Liver (tissue), 9 donors: ENCODE measurements around the gene GNB1L. TPM values are rescaled to one million over a fixed set of nuclear protein-coding genes. Genes with fewer than 3 reads are reported as not detected.

Source experiments
- DNase-seq: peaks from one replicate; pipeline ENCODE4 v3.0.0-alpha.2; 2017; ENCODE audit warnings: low spot score
- H3K27ac ChIP-seq, 2 donors: one replicate each; pipeline ENCODE4 v1.7.0; 2013; ENCODE audit warnings: inconsistent platforms in 2 of 2, low read length in 2 of 2, control low read depth in 1 of 2, low read depth in 1 of 2, mild to moderate bottlenecking in 1 of 2
- H3K27me3 ChIP-seq, 4 donors: one replicate each; pipeline versions ENCODE4 v1.6.1 to v1.7.0; 2013; ENCODE audit warnings: low read length in 3 of 4, inconsistent platforms in 1 of 4, mild to moderate bottlenecking in 1 of 4, moderate library complexity in 1 of 4; ENCODE audit not compliant: control insufficient read depth in 4 of 4, insufficient read depth in 4 of 4
- H3K36me3 ChIP-seq, 4 donors: one replicate each; pipeline versions ENCODE4 v1.6.1 to v1.7.0; 2013; ENCODE audit warnings: low read length in 3 of 4, mild to moderate bottlenecking in 3 of 4, low read depth in 1 of 4, moderate library complexity in 1 of 4; ENCODE audit not compliant: control insufficient read depth in 4 of 4, insufficient read depth in 3 of 4
- H3K4me1 ChIP-seq, 4 donors: one replicate each; pipeline versions ENCODE4 v1.6.1 to v1.7.0; 2013; ENCODE audit warnings: low read length in 3 of 4, mild to moderate bottlenecking in 3 of 4, moderate library complexity in 1 of 4; ENCODE audit not compliant: control insufficient read depth in 4 of 4, insufficient read depth in 4 of 4
- H3K4me3 ChIP-seq, 3 donors: one replicate each; pipeline versions ENCODE4 v1.6.1 to v1.7.0; 2013; ENCODE audit warnings: low read length in 3 of 3, control low read depth in 1 of 3, low read depth in 1 of 3, mild to moderate bottlenecking in 1 of 3
- H3K9ac ChIP-seq, 2 donors: one replicate each; pipeline ENCODE4 v1.7.0; 2013; ENCODE audit warnings: low read length in 2 of 2, mild to moderate bottlenecking in 2 of 2, moderate library complexity in 2 of 2, control low read depth in 1 of 2, low read depth in 1 of 2
- H3K9me3 ChIP-seq, 4 donors: one replicate each; pipeline versions ENCODE4 v1.6.1 to v1.7.0; 2013; ENCODE audit warnings: low read length in 3 of 4; ENCODE audit not compliant: control insufficient read depth in 4 of 4
- FOXA1 ChIP-seq: IDR thresholded peaks from 2 replicates; pipeline ENCODE4 v1.6.1; 2016; ENCODE audit warnings: antibody characterized with exemption
- FOXA2 ChIP-seq: IDR thresholded peaks from 2 replicates; pipeline ENCODE4 v1.6.1; 2016; ENCODE audit warnings: antibody characterized with exemption
- GABPA ChIP-seq, 2 donors: IDR thresholded peaks in 1 of 2; conservative IDR thresholded peaks in 1 of 2; 2 replicates each; pipeline ENCODE4 v1.6.1; 2016; ENCODE audit warnings: antibody characterized with exemption in 2 of 2, mild to moderate bottlenecking in 1 of 2, moderate library complexity in 1 of 2
- HNF4A ChIP-seq, 2 donors: conservative IDR thresholded peaks; 2 replicates each; pipeline ENCODE4 v1.6.1; 2016; ENCODE audit warnings: antibody characterized with exemption in 2 of 2, mild to moderate bottlenecking in 2 of 2
- HNF4G ChIP-seq: IDR thresholded peaks from 2 replicates; pipeline ENCODE4 v1.6.1; 2016; ENCODE audit warnings: antibody characterized with exemption
- NR2F2 ChIP-seq: IDR thresholded peaks from 2 replicates; pipeline ENCODE4 v1.6.1; 2016; ENCODE audit warnings: antibody characterized with exemption
- RAD21 ChIP-seq, 2 donors: IDR thresholded peaks; 2 replicates each; pipeline ENCODE4 v1.6.1; 2016; ENCODE audit warnings: antibody characterized with exemption in 2 of 2, mild to moderate bottlenecking in 2 of 2
- RXRA ChIP-seq, 2 donors: IDR thresholded peaks; 2 replicates each; pipeline ENCODE4 v1.6.1; 2017 to 2018; ENCODE audit warnings: antibody characterized with exemption in 2 of 2, mild to moderate bottlenecking in 1 of 2
- SP1 ChIP-seq: IDR thresholded peaks from 2 replicates; pipeline ENCODE4 v1.6.1; 2018; ENCODE audit warnings: antibody characterized with exemption, mild to moderate bottlenecking
- TAF1 ChIP-seq: conservative IDR thresholded peaks from 2 replicates; pipeline ENCODE4 v1.6.1; 2016; ENCODE audit warnings: antibody characterized with exemption, mild to moderate bottlenecking
- WGBS: extraction: QIAGEN DNeasy Blood & Tissue Kit; methylation state at CpG from one replicate; pipeline ENCODE4 v1.1.7; 2013; 5-methylcytosine and 5-hydroxymethylcytosine counted together
- polyA plus RNA-seq, 2 donors: library from polyadenylated mRNA; stranded (reverse) in 1 of 2; unstranded in 1 of 2; fragments of 200-250 nt in 1 of 2; fragments of >200 nt in 1 of 2; fragmentation: Nextera tagmentation in 1 of 2; extraction: Ambion mirVana in 1 of 2; gene quantifications; one replicate each; pipeline versions ENCODE4 v1.2.1 to v1.2.3, GENCODE V29; 2013 to 2015
- total RNA-seq, 2 donors: library from RNA; depleted of rRNA; stranded (reverse); fragments of >200 nt; gene quantifications; one replicate each; pipeline ENCODE4 v1.2.3, GENCODE V29; 2014
- TF ChIP-seq, protein P1 (sequence below): IDR thresholded peaks from 2 replicates; pipeline ENCODE4 v1.6.1; 2016; ENCODE audit warnings: antibody characterized with exemption
- TF ChIP-seq, protein P2 (sequence below): IDR thresholded peaks from 2 replicates; pipeline ENCODE4 v1.6.1; 2016; ENCODE audit warnings: antibody characterized with exemption
- TF ChIP-seq, protein P3 (sequence below): fragments of 150-350 bp; IDR thresholded peaks from 2 replicates; pipeline ENCODE4 v1.5.1; 2017; ENCODE audit warnings: improper control_type of control experiment, low read depth, low read length; ENCODE audit not compliant: missing input control
- TF ChIP-seq, protein P4 (sequence below): IDR thresholded peaks from 2 replicates; pipeline ENCODE4 v1.6.1; 2016; ENCODE audit warnings: antibody characterized with exemption
- TF ChIP-seq, protein P5 (sequence below): IDR thresholded peaks from 2 replicates; pipeline ENCODE4 v1.6.1; 2016; ENCODE audit warnings: antibody characterized with exemption, mild to moderate bottlenecking
- donor health status: healthy.
- donor health status: healthy.
- donor health status: healthy.
- donor health status: healthy.
- donor health status: healthy.

GNB1L gene
- total and polyA plus RNA-seq, 4 donors, result 1.5 to 3.6 (median 1.9) TPM

DNA sequence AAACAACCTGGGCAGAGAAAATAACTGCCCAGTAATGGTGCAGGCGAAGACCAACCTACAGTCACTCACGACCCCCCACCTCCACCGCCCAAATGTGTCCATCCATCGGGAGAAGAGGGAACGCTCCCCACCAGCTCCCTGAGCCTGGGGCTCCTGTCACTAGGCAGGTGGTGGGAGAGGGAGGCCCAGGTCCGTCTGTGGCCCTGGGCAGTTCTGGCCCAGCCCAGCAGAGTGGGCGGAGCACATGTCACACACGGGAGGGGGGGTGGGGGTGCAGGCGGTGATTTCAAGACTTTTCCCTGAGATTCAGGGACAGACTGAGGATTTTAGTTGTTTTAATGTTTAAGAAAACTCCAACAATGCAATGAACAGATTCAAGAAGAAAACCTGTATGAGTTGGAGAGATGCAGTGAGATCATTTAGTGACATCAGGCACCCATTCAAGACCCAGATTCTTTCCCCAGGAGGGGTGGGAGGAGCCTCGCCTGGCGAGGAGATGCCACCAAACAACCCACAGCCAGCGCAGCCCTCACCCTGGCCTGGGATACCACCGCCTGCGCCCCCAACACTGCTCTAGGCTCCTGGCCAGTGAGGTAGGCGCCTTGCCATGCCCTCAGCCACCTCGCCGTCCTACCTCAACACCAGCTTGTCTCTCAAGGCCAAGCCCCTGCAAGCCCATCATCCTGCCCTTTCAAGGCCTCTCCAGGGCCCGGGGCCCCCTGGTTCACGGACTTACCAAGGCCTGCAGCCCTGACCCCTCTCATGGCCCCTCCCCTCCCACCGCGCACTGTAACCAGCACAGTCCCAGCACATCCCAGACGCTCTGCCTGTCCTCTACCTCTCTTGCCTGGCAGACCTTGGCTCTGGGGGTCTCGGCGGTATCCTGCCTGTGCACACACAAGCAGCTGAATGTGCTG lies 57.3 kb downstream of the GNB1L start:
- WGBS, result 82% methylated on average over 24 of the region's 24 CpGs
- no peak overlapping the region for H3K4me3 ChIP-seq
- H3K9me3 ChIP-seq, result no peaks in the 10 kb centered on the region
- no peak overlapping the region for H3K9ac ChIP-seq
- H3K36me3 ChIP-seq, result no peaks in the 10 kb centered on the region
- no peaks in the 10 kb centered on the region for H3K4me1 ChIP-seq
- no peak for DNase-seq
- H3K27me3 ChIP-seq, result no peaks in the 10 kb centered on the region
- TF ChIP-seq, protein P1, sequence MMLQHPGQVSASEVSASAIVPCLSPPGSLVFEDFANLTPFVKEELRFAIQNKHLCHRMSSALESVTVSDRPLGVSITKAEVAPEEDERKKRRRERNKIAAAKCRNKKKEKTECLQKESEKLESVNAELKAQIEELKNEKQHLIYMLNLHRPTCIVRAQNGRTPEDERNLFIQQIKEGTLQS, result no peak
- no peak for TF ChIP-seq SP1
- H3K27ac ChIP-seq, result no peak overlapping the region

DNA sequence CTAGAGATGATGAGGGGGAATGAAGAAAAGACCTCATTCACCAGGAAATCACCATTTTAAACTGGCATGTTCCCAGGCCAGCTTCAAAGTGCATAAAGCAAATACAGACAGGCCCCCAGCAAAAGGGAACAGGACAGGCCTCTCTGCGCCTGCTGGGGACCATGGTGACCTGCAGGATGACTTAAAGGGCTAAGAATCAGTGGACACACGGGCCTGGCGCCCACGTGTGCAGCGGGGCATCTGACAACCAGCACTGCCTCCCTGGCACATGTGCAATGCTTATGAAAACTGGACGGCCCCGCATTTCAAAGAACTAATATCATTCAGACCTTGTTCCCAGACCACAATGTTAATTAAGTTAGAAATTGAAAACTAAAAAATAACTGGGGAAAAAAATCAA lies 58.5 kb downstream of the GNB1L start:
- Histone ChIP-seq H3K36me3 (no peaks in the 10 kb centered on the region), H3K27me3 (no peaks in the 10 kb centered on the region), H3K9ac (no peak overlapping the region), H3K4me3 (no peak overlapping the region), H3K9me3 (peaks cover 0 to 2% (median 0%) of the 10 kb centered on the region in 4 donors), H3K27ac (no peak overlapping the region), H3K4me1 (no peaks in the 10 kb centered on the region)
- WGBS, result 90% methylated on average over 7 of the region's 7 CpGs
- TF ChIP-seq RXRA (IDR thresholded peaks at IDR 0.05) (no peak), TAF1 (no peak), GABPA (IDR thresholded peaks at IDR 0.05 in 1 of 2, conservative IDR thresholded peaks at IDR 0.05 in 1 of 2) (no peak), NR2F2 (no peak), RAD21 (IDR thresholded peaks at IDR 0.05) (no peak)
- TF ChIP-seq, protein P2, sequence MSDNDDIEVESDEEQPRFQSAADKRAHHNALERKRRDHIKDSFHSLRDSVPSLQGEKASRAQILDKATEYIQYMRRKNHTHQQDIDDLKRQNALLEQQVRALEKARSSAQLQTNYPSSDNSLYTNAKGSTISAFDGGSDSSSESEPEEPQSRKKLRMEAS, result no peak
- TF ChIP-seq, protein P3, sequence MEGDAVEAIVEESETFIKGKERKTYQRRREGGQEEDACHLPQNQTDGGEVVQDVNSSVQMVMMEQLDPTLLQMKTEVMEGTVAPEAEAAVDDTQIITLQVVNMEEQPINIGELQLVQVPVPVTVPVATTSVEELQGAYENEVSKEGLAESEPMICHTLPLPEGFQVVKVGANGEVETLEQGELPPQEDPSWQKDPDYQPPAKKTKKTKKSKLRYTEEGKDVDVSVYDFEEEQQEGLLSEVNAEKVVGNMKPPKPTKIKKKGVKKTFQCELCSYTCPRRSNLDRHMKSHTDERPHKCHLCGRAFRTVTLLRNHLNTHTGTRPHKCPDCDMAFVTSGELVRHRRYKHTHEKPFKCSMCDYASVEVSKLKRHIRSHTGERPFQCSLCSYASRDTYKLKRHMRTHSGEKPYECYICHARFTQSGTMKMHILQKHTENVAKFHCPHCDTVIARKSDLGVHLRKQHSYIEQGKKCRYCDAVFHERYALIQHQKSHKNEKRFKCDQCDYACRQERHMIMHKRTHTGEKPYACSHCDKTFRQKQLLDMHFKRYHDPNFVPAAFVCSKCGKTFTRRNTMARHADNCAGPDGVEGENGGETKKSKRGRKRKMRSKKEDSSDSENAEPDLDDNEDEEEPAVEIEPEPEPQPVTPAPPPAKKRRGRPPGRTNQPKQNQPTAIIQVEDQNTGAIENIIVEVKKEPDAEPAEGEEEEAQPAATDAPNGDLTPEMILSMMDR, result no peak
- DNase-seq, result no peak

DNA sequence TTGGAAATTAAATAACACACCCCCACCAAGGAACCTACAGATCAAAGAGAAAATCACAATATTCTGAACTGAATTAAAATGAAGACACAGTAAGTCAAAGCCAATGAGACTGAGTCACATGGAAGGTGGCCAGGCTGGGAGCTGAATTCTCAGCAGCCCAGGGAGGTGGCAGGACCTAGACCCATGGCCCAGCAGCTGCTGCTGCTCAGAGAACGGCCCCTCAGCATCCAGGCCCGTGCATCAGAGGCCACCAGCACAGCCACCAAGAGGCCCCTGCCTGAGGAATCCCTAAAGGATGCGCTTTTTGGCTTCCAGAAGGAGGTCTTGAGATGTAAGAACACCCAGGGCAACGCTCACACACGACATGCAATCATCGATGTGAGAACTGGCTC lies 59.1 kb downstream of the GNB1L start:
- H3K36me3 ChIP-seq, result no peaks in the 10 kb centered on the region
- no peaks in the 10 kb centered on the region for H3K27me3 ChIP-seq
- WGBS, result 94% methylated on average over 6 of the region's 6 CpGs
- H3K9ac ChIP-seq, result no peak overlapping the region
- H3K9me3 ChIP-seq, result peaks cover 0 to 2% (median 0%) of the 10 kb centered on the region in 4 donors
- H3K4me1 ChIP-seq, result no peaks in the 10 kb centered on the region
- DNase-seq, result no peak
- no peak overlapping the region for H3K27ac ChIP-seq
- H3K4me3 ChIP-seq, result no peak overlapping the region
- TF ChIP-seq HNF4A (conservative IDR thresholded peaks at IDR 0.05) (no peak), HNF4G (no peak), SP1 (no peak), FOXA2 (no peak), RAD21 (IDR thresholded peaks at IDR 0.05) (no peak), RXRA (IDR thresholded peaks at IDR 0.05) (no peak), TAF1 (no peak), FOXA1 (no peak)
- TF ChIP-seq, protein P2, result no peak
- TF ChIP-seq, protein P4, sequence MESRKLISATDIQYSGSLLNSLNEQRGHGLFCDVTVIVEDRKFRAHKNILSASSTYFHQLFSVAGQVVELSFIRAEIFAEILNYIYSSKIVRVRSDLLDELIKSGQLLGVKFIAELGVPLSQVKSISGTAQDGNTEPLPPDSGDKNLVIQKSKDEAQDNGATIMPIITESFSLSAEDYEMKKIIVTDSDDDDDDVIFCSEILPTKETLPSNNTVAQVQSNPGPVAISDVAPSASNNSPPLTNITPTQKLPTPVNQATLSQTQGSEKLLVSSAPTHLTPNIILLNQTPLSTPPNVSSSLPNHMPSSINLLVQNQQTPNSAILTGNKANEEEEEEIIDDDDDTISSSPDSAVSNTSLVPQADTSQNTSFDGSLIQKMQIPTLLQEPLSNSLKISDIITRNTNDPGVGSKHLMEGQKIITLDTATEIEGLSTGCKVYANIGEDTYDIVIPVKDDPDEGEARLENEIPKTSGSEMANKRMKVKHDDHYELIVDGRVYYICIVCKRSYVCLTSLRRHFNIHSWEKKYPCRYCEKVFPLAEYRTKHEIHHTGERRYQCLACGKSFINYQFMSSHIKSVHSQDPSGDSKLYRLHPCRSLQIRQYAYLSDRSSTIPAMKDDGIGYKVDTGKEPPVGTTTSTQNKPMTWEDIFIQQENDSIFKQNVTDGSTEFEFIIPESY, result no peak
- TF ChIP-seq, protein P5, sequence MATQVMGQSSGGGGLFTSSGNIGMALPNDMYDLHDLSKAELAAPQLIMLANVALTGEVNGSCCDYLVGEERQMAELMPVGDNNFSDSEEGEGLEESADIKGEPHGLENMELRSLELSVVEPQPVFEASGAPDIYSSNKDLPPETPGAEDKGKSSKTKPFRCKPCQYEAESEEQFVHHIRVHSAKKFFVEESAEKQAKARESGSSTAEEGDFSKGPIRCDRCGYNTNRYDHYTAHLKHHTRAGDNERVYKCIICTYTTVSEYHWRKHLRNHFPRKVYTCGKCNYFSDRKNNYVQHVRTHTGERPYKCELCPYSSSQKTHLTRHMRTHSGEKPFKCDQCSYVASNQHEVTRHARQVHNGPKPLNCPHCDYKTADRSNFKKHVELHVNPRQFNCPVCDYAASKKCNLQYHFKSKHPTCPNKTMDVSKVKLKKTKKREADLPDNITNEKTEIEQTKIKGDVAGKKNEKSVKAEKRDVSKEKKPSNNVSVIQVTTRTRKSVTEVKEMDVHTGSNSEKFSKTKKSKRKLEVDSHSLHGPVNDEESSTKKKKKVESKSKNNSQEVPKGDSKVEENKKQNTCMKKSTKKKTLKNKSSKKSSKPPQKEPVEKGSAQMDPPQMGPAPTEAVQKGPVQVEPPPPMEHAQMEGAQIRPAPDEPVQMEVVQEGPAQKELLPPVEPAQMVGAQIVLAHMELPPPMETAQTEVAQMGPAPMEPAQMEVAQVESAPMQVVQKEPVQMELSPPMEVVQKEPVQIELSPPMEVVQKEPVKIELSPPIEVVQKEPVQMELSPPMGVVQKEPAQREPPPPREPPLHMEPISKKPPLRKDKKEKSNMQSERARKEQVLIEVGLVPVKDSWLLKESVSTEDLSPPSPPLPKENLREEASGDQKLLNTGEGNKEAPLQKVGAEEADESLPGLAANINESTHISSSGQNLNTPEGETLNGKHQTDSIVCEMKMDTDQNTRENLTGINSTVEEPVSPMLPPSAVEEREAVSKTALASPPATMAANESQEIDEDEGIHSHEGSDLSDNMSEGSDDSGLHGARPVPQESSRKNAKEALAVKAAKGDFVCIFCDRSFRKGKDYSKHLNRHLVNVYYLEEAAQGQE, result no peak
- TF ChIP-seq, protein P1, result no peak
